RWPE2 (cell line): Measurements from ENCODE around the gene C6orf132.

ENCODE experiments used
- ATAC-seq: fragments of 200-7000 bp; cut with Tn5 transposase; 3 replicates; pipeline ENCODE4 v1.9.1; 2021; ENCODE audit warnings: low read depth
- DNase-seq: peaks from one replicate; pipeline ENCODE4 v3.0.0-alpha.2; 2020; ENCODE audit warnings: low spot score
- H3K27ac ChIP-seq: fragments of 450-650 bp; 2 replicates; pipeline ENCODE4 v1.5.1; 2017; ENCODE audit warnings: mild to moderate bottlenecking; ENCODE audit not compliant: poor library complexity, severe bottlenecking
- H3K27me3 ChIP-seq: fragments of 250-450 bp; sonication (Bioruptor Pico); 2 replicates; pipeline ENCODE4 v1.5.1; 2021; ENCODE audit warnings: mild to moderate bottlenecking, moderate library complexity; ENCODE audit not compliant: insufficient read depth, poor library complexity, severe bottlenecking
- H3K36me3 ChIP-seq: fragments of 250-450 bp; sonication (Bioruptor Pico); 2 replicates; pipeline ENCODE4 v1.5.1; 2020; ENCODE audit warnings: low read depth, mild to moderate bottlenecking, moderate library complexity
- H3K4me1 ChIP-seq: fragments of 250-450 bp; sonication (Bioruptor Pico); 2 replicates; pipeline ENCODE4 v1.5.1; 2021; ENCODE audit warnings: mild to moderate bottlenecking, moderate library complexity; ENCODE audit not compliant: insufficient read depth, poor library complexity, severe bottlenecking
- H3K4me3 ChIP-seq: fragments of 250-450 bp; sonication (Bioruptor Pico); 2 replicates; pipeline ENCODE4 v1.5.1; 2021; ENCODE audit warnings: mild to moderate bottlenecking, moderate library complexity; ENCODE audit not compliant: severe bottlenecking
- H3K9me3 ChIP-seq: fragments of 250-450 bp; sonication (Bioruptor Pico); 2 replicates; pipeline ENCODE4 v1.5.1; 2021; ENCODE audit warnings: mild to moderate bottlenecking, moderate library complexity; ENCODE audit not compliant: severe bottlenecking
- TF ChIP-seq, protein P1 (sequence below): fragments of 450-650 bp; IDR thresholded peaks from one replicate; pipeline ENCODE4 v1.5.1; 2017; ENCODE audit warnings: mild to moderate bottlenecking, moderate library complexity; ENCODE audit not compliant: poor library complexity, severe bottlenecking

C6orf132 gene

DNA sequence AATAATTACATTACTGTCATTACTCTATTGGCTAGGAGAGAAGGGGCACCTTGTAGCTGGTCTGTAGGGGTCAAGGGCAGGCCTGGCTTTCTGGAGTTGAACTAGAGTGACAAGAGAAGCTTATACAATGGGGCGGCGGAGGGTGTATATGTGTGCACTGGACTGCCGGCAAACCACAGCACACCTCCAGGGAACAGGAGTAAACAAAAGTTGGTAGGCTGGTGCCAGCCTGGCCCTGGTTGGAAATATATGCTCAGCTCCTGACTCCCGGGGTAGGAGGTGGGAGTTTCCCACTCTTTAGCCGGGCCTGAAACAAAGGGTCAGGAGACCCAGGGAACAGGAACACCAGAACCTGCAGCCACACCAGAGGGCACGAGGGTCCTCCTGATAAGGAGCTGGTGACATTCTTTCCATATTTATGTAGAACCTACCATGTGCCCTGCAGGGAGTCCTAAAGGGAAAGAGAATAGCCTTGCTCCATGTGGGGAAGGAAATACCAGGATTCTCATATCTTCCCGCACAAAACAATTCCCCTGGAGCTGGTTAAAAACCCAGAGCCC is 5.1 kb downstream of the C6orf132 start:
- H3K9me3 ChIP-seq = no peaks in the 10 kb centered on the region
- peaks cover 42% of the 10 kb centered on the region for H3K4me1 ChIP-seq
- no peaks in the 10 kb centered on the region for H3K27me3 ChIP-seq
- DNase-seq (no peak), ATAC-seq (peak; percentile 54)
- H3K4me3 ChIP-seq = no peak overlapping the region
- TF ChIP-seq, protein P1, sequence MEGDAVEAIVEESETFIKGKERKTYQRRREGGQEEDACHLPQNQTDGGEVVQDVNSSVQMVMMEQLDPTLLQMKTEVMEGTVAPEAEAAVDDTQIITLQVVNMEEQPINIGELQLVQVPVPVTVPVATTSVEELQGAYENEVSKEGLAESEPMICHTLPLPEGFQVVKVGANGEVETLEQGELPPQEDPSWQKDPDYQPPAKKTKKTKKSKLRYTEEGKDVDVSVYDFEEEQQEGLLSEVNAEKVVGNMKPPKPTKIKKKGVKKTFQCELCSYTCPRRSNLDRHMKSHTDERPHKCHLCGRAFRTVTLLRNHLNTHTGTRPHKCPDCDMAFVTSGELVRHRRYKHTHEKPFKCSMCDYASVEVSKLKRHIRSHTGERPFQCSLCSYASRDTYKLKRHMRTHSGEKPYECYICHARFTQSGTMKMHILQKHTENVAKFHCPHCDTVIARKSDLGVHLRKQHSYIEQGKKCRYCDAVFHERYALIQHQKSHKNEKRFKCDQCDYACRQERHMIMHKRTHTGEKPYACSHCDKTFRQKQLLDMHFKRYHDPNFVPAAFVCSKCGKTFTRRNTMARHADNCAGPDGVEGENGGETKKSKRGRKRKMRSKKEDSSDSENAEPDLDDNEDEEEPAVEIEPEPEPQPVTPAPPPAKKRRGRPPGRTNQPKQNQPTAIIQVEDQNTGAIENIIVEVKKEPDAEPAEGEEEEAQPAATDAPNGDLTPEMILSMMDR = no peak
- peaks cover 40% of the 10 kb centered on the region for H3K36me3 ChIP-seq
- H3K27ac ChIP-seq = peak overlapping the region; percentile 87

DNA sequence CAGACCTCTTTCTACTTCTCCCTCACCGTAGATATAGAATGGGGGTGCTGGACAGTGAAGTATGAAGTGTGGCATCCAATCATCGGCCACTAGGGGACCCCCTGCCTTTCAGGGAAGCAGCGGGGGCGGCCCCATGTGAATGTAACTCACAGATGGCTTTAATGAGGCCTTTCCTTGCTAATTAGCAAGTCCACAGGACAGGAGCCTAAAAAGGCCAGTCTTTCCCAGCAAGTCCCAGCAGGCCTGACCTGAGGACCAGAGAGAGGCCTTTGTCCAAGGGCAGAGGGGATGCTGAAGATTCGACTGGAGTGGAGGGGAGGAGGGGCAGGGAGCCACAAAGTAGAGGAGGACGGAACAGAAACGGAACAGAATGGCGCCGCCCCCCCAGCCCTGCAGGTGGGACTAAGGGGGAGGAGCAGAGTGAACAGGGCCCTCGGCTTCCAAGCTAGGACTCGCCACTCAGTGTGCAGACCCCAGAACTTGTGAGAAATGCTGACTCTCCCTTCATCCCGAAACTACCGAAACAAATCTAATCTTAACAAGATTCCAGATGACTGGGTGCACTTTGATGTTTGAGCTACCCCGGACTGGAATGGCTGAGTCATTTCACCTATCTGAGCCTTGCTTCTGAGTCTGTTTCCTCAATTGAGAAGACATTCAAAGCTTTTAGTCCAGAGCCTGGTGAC is 5.8 kb downstream of the C6orf132 start:
- Histone ChIP-seq H3K27ac (peak overlapping the region; percentile 87), H3K9me3 (no peaks in the 10 kb centered on the region), H3K4me3 (no peak overlapping the region), H3K4me1 (peaks cover 42% of the 10 kb centered on the region), H3K36me3 (peaks cover 45% of the 10 kb centered on the region), H3K27me3 (no peaks in the 10 kb centered on the region)
- TF ChIP-seq, protein P1 = peak; percentile 25
- no peak for DNase-seq
- peak; percentile 65 for ATAC-seq

DNA sequence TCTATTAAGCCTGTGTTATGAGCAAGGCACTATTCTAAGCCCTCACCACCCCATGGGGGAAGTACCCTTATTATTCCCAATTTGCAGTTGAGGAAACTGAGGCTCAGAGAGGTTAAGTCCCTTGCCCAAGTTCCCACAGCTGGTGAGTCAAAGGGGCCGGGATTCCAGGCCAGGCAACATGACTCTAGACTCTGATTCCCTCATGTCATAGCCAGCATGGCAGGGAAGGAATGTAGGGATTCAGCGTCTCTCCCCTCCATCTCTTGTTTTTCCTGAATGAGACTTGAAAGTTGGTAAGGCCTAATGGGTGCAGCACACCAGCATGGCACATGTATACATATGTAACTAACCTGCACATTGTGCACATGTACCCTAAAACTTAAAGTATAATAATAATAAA is 6.7 kb downstream of the C6orf132 start:
- DNase-seq (no peak), ATAC-seq (no peak)
- no peaks in the 10 kb centered on the region for H3K27me3 ChIP-seq
- no peak overlapping the region for H3K27ac ChIP-seq
- H3K36me3 ChIP-seq = peaks cover 55% of the 10 kb centered on the region
- TF ChIP-seq, protein P1 = no peak
- no peaks in the 10 kb centered on the region for H3K9me3 ChIP-seq
- no peak overlapping the region for H3K4me3 ChIP-seq
- peaks cover 37% of the 10 kb centered on the region for H3K4me1 ChIP-seq

DNA sequence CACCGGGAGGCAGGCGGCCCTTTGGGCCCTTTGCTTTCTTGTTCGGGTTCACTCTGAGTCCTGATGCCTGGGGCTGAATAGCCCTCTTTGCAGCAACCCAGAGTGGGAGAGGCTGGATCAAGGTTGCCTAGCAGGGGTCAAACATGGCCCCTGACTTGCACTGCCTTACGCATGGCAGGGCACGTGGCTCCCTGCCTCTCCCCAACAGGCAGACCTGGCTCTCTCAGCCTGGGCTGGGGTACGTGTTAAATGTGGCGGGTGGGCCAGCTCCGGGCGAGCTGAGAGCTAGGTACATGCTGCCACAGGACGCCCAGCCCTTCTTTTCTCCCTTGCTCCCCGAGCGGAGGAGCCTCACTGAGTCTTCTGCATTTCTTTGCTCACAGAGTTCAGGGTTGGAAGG is 7.3 kb downstream of the C6orf132 start:
- peaks cover 31% of the 10 kb centered on the region for H3K4me1 ChIP-seq
- H3K27me3 ChIP-seq = no peaks in the 10 kb centered on the region
- no peak for DNase-seq
- TF ChIP-seq, protein P1 = no peak
- H3K4me3 ChIP-seq = no peak overlapping the region
- H3K36me3 ChIP-seq = peaks cover 58% of the 10 kb centered on the region
- no peak for ATAC-seq
- no peaks in the 10 kb centered on the region for H3K9me3 ChIP-seq
- H3K27ac ChIP-seq = no peak overlapping the region

DNA sequence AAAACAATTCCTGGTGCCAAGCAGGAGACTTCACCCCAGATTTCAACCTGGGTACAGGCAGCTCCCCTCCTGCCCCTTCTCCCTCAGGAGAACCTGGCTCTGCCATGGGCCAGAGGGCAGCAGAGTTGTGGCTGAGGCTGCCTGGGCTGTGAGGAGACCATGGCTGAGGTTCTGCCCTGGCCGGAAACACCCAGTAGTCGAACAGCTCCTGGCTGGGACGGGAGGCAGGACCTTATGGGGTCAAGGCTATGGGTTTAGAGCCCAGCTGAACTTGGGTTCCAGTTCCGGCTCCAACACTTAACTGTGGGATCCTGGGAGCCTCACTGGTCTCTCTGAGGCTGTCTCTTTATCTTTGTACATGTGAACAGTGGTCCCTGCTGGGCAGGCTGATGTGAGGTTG is 8.5 kb downstream of the C6orf132 start:
- TF ChIP-seq, protein P1 = no peak
- H3K4me1 ChIP-seq = peaks cover 19% of the 10 kb centered on the region
- H3K36me3 ChIP-seq = peaks cover 62% of the 10 kb centered on the region
- H3K27me3 ChIP-seq = no peaks in the 10 kb centered on the region
- no peaks in the 10 kb centered on the region for H3K9me3 ChIP-seq
- DNase-seq = no peak
- no peak for ATAC-seq
- H3K4me3 ChIP-seq = no peak overlapping the region
- no peak overlapping the region for H3K27ac ChIP-seq
